Activated CD4-positive, alpha-beta memory T cell treated with anti-CD3 and anti-CD28 coated beads for 36 hours (primary cell): Measurements from ENCODE around the gene ACBD6. TPM values are rescaled to one million over a fixed set of nuclear protein-coding genes. Genes with fewer than 3 reads are reported as not detected.

ENCODE experiments used
- CTCF ChIA-PET: fragments of 350-600 bp; sonication (Branson Sonifier 250); formaldehyde crosslinking; loops from one replicate; lab custom pipeline; 2021; ENCODE audit warnings: antibody characterized with exemption, inconsistent platforms; lab: Charles Lee
- POLR2A ChIA-PET: fragments of 350-600 bp; sonication (Branson Sonifier 250); formaldehyde crosslinking; loops from one replicate; lab custom pipeline; 2021; ENCODE audit warnings: antibody characterized with exemption; lab: Charles Lee
- DNase-seq: peaks from one replicate; pipeline ENCODE4 v3.0.0-alpha.2; 2020
- H3K27ac Mint-ChIP-seq: one replicate; pipeline ENCODE4 v1.8.0; 2021; ENCODE audit warnings: mixed read lengths
- H3K27me3 Mint-ChIP-seq: one replicate; pipeline ENCODE4 v1.8.0; 2021; ENCODE audit warnings: mixed read lengths
- H3K36me3 Mint-ChIP-seq: one replicate; pipeline ENCODE4 v1.8.0; 2021; ENCODE audit warnings: mixed read lengths
- H3K4me1 Mint-ChIP-seq: one replicate; pipeline ENCODE4 v1.8.0; 2021; ENCODE audit warnings: low read depth, mixed read lengths
- H3K4me3 Mint-ChIP-seq: one replicate; pipeline ENCODE4 v1.8.0; 2021; ENCODE audit warnings: mild to moderate bottlenecking, mixed read lengths
- H3K9me3 Mint-ChIP-seq: one replicate; pipeline ENCODE4 v1.8.0; 2021; ENCODE audit warnings: mixed read lengths
- intact Hi-C: fragments of 100-400 bp; cut with micrococcal nuclease; formaldehyde crosslinking; loops from one replicate; pipeline ENCODE4 v1.15.1; 2023
- total RNA-seq, 2 experiments: library from RNA; stranded (reverse); gene quantifications; one replicate each; pipeline ENCODE4 v1.2.3, GENCODE V29; 2021

ACBD6 gene
- total RNA-seq, 2 experiments from 2014 or later = 36.7 to 40.8 TPM

DNA sequence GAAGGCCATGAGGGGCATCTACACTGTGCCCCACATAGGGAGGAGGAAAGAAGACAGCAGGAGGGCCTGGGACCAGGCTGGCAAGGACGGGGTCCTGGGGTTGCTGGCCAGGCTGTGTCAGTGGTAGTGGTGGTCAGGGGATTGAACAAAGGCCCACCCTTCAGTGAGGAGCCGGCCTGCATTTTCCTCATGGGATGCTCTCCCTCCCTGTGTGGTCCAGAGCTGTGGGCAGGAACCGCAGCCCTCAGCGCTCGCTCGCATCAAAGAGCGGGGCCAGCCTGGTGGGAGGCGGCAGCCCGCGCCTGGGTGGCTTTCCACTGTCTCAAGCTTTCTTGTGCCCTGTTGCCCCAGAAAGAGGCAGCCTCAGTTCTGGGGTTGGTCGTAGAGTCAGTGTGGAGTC, 247.5 kb downstream of the ACBD6 start:
- Mint-ChIP-seq H3K27me3 (peaks cover 54% of the 10 kb centered on the region), H3K36me3 (no peaks in the 10 kb centered on the region), H3K4me3 (no peak overlapping the region), H3K27ac (no peak overlapping the region), H3K9me3 (no peaks in the 10 kb centered on the region), H3K4me1 (no peaks in the 10 kb centered on the region)
- CTCF ChIA-PET = interaction anchor here (3.4 to 3.7 kb wide), 2 partner anchors 218 to 228 kb away, joined by 14 to 46 read pairs; no protein-coding TSS in a partner anchor
- no peak for DNase-seq
- POLR2A ChIA-PET = no interaction called here
- intact Hi-C loops = no loop called here

DNA sequence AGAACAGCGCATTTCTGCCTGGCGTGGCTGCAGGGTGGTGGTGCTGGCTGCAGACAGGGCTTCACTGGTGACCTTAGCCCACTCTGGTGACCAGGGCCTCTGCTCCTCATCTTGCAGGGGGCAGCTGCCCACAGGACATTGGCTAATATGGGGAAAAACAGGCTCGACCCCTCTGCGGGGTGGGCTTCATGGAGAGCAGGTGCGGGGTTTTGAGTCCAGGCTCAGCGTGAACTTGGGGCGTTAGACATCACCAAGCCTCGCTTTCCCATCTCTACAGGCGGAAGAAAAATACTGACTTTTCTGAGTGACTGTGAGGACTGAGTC, 247.9 kb downstream of the ACBD6 start:
- DNase-seq = no peak
- ChIA-PET POLR2A (no interaction called here), CTCF (interaction anchor here (1.9 to 3.7 kb wide), 5 partner anchors 160 to 228 kb away, joined by 8 to 46 read pairs (median 18); no protein-coding TSS in a partner anchor)
- Mint-ChIP-seq H3K27ac (no peak overlapping the region), H3K36me3 (no peaks in the 10 kb centered on the region), H3K27me3 (peaks cover 57% of the 10 kb centered on the region), H3K9me3 (no peaks in the 10 kb centered on the region), H3K4me1 (no peaks in the 10 kb centered on the region), H3K4me3 (no peak overlapping the region)
- intact Hi-C loops = no loop called here

DNA sequence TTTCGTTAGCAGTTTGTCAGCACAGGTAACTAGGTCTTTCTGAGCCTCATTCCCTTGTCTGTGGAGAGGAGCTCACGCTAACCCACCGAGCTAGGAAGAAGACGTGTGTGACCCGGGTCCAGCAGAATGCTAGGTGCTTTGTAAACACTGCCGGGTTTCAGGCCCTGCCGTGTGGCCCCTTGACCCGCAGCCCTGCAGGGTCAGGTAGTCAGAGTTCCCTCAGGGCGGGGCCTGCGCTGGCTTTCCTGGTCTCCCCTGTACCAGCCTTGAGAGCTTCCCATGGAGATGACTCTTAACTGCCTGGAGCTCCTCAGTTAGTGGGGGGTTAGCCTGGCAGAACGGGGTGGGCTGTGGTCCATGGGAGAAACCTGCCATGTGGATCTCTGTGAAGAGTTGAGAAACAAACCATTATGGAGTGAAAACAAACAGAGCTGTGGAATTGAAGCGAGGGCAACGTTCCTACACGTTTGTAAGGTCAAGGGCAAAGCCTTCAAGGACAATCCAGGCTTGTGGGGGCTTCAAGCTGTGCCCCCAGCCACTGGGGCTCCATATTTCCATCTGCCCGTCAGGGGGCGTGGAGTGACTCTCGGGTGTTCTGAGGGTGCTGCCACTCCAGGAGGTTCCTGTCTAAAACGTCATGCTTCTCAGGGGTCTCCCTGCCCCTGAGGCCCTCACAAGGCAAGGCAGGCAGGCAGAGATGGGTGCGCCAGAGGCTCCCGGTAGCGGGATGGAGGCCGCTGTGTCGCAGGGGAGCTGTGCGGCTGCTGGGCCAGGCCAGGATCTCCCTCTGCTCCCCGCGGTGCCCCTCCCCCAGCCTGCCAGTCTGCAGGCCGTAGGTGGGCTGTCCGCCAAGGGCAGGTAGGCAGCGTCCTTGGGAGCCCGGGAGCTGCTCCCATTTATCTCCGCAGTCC, 248.5 kb downstream of the ACBD6 start:
- H3K27me3 Mint-ChIP-seq = peaks cover 62% of the 10 kb centered on the region
- no peaks in the 10 kb centered on the region for H3K9me3 Mint-ChIP-seq
- H3K4me3 Mint-ChIP-seq = no peak overlapping the region
- POLR2A ChIA-PET = no interaction called here
- H3K36me3 Mint-ChIP-seq = no peaks in the 10 kb centered on the region
- no peaks in the 10 kb centered on the region for H3K4me1 Mint-ChIP-seq
- no peak overlapping the region for H3K27ac Mint-ChIP-seq
- no peak for DNase-seq
- intact Hi-C loops = no loop called here
- CTCF ChIA-PET = interaction anchor here (0.8 to 3.7 kb wide), 16 partner anchors 8 to 235 kb away, joined by 3 to 46 read pairs (median 4); no protein-coding TSS in a partner anchor

DNA sequence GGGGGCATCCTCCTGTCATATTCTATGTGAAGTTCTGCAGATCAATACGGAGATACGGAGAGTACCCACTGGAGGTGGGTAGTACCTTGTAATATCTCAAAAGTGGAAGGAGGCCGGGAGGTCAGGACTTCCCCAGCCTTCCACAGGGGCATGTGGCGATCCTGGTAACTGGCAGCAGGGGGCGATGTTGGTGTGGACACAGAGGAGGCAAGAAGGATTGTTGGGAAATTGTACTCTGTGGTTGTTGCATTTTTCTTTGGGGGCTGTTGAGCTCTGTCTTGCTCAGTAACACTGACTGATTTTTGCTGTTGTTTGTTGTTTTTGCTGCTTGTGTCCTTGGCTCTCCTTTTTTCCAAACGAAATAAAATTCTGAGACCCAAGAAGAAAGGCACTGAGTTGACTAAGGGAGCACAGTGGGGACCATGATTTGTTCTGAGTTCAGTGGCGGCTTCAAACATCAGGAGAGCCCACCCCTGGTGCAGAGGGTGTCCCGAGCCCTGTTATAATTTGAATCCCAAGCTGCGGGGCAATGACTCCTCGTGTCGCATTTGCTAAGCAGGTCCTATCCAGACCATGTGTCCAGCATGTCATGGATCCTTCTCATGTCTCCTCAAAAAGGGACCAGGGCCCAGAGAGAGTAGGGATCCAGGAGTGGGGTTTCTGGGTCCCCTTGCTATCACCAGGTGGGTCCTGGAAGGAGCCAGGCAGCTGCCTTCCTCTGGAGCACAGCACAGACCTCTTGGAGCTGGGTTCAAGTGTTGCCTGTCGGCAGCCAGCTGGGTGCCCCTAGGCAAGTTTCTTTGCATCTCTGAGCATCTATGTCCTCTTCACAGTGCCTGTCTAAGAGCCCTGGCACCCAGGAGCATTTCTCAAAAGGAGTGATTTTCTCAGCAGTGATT, 249.5 kb downstream of the ACBD6 start:
- POLR2A ChIA-PET = no interaction called here
- no peaks in the 10 kb centered on the region for H3K36me3 Mint-ChIP-seq

DNA sequence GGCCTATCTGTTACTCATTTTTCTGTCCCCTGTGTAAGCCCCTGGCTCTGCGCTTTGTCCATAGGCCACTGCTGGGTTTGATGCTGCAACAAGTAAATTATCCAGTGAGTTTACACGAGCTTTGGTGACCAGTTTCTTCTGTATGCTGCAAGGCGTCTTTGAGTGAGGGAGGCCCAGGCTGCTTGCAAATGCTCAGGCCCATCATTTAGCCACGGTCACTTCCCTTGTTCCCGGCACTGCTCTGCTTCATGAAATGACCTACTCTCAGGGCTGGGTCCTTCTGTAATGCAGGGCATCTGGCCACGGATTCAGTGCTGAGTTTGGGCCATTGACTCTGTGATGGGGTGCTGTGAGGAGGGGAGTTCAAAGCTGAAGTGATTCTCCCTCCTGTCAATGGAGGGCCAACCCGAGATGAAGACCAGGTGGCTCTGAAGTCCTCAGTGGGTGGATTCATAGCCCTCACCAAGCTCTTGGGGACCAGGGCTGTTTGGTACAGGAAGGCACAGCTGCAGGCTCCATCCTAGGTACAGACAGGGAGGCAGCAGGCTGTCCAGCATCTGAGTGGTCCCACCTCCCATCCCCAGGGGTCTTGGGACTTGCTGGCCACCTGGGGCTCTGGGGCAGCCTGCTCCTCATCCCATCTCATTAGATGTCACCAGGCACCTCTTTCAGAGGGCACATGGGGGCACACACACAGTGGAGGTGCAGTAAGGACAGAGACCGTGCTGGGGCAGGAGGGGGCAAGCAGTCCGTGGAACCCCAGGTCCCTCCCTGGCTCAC, 250.7 kb downstream of the ACBD6 start:
- Mint-ChIP-seq H3K4me1 (no peaks in the 10 kb centered on the region), H3K9me3 (no peaks in the 10 kb centered on the region), H3K4me3 (no peak overlapping the region), H3K27me3 (peaks cover 54% of the 10 kb centered on the region), H3K36me3 (no peaks in the 10 kb centered on the region), H3K27ac (no peak overlapping the region)
- POLR2A ChIA-PET = no interaction called here
- intact Hi-C loops = loop anchor here (1.0 kb wide), 3 partner anchors 165 to 231 kb away; no protein-coding TSS in a partner anchor
- CTCF ChIA-PET = interaction anchor here (0.6 to 3.7 kb wide), 9 partner anchors 76 to 588 kb away, joined by 3 to 46 read pairs (median 4); no protein-coding TSS in a partner anchor
- DNase-seq = no peak

More for the DNA sequence above, 249.5 kb downstream of the ACBD6 start:
- intact Hi-C loops = loop anchor here (1.0 kb wide), 3 partner anchors 163 to 229 kb away; no protein-coding TSS in a partner anchor
- Mint-ChIP-seq H3K4me1 (no peaks in the 10 kb centered on the region), H3K27me3 (peaks cover 58% of the 10 kb centered on the region), H3K9me3 (no peaks in the 10 kb centered on the region), H3K4me3 (no peak overlapping the region), H3K27ac (no peak overlapping the region)
- CTCF ChIA-PET = interaction anchor here (0.7 to 3.7 kb wide), 20 partner anchors 9 to 236 kb away, joined by 3 to 46 read pairs (median 4); no protein-coding TSS in a partner anchor
- DNase-seq = peak; percentile 85

DNA sequence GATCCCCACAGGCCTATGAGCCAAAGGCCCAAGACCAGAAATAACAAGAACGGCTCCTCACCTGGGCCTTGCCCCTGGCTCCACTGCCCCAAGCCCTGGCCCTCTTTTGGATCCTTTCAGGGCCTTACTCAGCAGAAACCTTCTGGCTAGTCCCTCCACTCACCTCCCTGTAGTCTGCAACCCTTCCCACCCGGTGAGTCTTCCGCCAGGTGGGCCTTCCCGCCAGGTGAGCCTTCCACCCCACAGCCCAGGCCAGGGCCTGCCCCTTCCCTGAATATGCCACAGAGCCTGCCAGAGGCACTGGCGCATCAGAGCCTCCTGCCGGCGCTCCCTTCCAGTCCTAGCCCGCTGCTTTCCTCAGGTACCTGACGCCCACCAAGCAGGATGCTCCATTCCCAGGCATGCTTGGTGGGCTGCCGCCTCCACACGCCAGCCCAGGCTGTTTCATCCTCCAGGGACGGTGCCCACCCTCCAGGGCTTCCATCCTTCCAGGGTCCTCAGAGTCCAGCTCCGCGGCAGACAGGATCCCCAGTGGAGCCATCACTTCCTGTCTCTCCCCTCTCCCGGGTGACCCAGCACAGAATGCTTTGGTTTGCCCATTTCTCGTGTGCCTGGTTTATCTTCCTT, 251.4 kb downstream of the ACBD6 start:
- POLR2A ChIA-PET = no interaction called here
- Mint-ChIP-seq H3K4me3 (no peak overlapping the region), H3K27me3 (peaks cover 49% of the 10 kb centered on the region), H3K27ac (no peak overlapping the region), H3K9me3 (no peaks in the 10 kb centered on the region), H3K36me3 (no peaks in the 10 kb centered on the region), H3K4me1 (no peaks in the 10 kb centered on the region)
- intact Hi-C loops = no loop called here
- DNase-seq = no peak
- CTCF ChIA-PET = interaction anchor here (3.4 to 3.7 kb wide), 2 partner anchors 227 to 231 kb away, joined by 28 to 46 read pairs; no protein-coding TSS in a partner anchor

DNA sequence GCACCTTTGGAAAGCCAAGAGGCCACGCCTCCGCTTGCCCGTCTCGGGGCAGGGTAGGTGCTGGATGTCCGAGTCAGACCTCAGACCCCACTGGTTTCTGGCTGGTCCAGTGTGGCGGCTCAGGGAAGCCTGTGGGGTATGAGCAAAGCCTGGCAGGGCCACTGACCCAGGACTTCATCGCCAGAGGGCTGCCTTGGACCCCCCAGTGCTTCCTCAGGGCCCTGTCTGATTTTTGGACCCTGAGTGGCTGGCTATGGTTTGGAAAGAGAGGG, 251.9 kb downstream of the ACBD6 start:
- CTCF ChIA-PET = no interaction called here
- Mint-ChIP-seq H3K27me3 (peaks cover 47% of the 10 kb centered on the region), H3K4me1 (no peaks in the 10 kb centered on the region), H3K27ac (no peak overlapping the region), H3K4me3 (no peak overlapping the region), H3K9me3 (no peaks in the 10 kb centered on the region), H3K36me3 (no peaks in the 10 kb centered on the region)
- intact Hi-C loops = no loop called here
- no peak for DNase-seq
- POLR2A ChIA-PET = no interaction called here

DNA sequence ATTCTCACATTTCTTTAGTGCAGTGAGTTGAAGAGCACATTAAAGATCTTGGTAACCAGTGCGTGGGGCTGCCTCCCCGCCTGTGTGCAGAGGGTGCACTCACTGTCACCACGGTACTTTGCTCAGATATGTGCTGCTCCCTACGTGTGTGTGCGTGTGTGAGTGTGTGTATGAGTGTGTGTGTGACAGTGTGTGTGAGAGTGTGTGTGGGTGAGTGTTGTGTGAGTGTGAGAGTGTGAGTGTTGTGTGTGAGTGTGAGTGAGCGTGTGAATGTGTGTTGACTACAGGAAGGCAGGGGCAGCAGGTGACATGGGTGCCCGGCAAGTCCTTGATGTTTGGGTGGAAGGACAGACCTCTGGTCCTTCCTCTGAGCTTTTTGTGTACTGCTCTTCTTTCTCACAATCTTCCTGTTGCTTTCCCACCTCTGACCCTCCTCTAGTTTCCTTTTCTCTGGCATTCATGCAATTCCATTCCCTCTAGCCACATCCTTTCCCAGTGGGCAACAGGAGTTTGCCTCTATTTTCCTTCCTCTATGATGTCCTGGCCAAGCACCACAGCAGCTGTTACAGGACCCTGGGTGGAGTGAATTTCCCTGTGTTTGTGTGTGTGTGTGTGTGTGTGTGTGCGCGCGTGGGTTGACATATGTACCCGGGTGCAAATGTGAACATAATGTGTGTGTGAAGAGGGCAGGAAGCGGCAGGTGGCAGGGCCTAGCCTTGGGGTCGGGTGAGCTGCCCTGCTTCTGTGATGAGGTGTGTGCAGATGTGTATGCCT, 252.5 kb downstream of the ACBD6 start:
- H3K36me3 Mint-ChIP-seq = no peaks in the 10 kb centered on the region
- peaks cover 45% of the 10 kb centered on the region for H3K27me3 Mint-ChIP-seq
- CTCF ChIA-PET = no interaction called here
- no peak overlapping the region for H3K4me3 Mint-ChIP-seq
- no peaks in the 10 kb centered on the region for H3K4me1 Mint-ChIP-seq
- H3K27ac Mint-ChIP-seq = no peak overlapping the region
- intact Hi-C loops = no loop called here
- POLR2A ChIA-PET = interaction anchor here (0.6 kb wide), 1 partner anchor 29 kb away, joined by 3 read pairs; no protein-coding TSS in a partner anchor
- DNase-seq = no peak
- no peaks in the 10 kb centered on the region for H3K9me3 Mint-ChIP-seq

DNA sequence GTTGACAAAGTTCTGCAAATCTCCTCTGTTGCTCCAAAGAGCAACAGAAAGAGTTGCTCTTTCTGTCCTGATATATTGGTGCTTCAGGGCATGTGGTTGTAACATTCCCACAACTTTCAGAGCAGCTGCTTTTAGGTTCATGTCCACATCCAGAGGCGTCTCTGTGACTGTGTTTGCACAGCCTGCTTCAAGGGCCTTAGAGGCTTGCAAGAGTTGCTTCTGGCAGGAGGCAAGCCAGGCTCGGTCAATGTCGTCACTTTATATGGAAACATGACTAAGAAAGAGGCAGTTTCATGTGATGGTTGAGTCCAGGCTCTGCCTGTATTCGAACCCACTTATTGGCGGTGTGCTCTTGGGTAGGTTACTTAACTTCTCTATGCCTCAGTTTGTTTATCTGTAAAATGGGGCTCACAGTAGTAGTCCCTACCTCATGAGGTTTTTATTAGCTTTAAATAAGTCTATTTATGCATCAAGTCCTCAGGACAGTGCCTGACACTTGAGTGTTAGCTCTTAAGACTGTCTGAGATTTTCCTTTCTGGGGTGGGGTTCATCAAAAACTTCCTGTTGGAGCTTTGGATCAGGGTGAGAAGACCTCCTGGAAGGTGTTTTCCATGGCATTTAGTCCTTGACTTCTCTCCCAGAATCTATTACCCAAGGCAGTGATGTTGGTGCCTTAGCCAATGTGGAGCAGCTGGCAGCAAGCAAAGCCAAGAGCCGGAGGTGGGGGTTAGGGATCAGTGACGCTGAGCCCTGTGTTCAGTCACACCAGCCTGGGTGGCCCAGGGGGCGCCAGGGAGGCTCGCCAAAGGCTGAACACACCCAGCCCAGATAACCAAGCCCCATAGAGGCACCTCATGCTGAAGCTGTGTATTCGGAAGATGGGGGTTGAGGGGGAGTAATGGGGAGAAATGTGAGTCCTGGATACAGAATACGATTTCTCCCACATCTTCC, 253.4 kb downstream of the ACBD6 start:
- H3K4me1 Mint-ChIP-seq = no peaks in the 10 kb centered on the region
- ChIA-PET POLR2A (no interaction called here), CTCF (no interaction called here)
- no peak overlapping the region for H3K4me3 Mint-ChIP-seq
- no peak for DNase-seq
- peaks cover 43% of the 10 kb centered on the region for H3K27me3 Mint-ChIP-seq
- H3K9me3 Mint-ChIP-seq = no peaks in the 10 kb centered on the region
- no peak overlapping the region for H3K27ac Mint-ChIP-seq
- intact Hi-C loops = no loop called here
- no peaks in the 10 kb centered on the region for H3K36me3 Mint-ChIP-seq

DNA sequence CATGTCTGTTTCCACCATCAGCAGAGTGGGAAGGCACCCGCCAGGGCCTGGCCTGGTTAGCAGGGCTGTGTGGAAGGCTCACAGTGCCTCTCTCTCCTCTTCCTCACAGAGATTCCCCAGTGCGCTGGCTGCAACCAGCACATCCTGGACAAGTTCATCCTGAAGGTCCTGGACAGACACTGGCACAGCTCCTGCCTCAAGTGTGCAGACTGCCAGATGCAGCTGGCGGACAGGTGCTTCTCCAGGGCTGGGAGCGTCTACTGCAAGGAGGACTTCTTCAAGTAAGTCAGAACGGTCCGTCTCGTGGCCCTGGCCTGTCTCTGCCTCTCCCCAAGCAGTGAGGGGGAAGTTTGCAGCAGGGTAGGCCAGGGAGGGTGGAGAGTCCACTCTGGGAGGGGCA, 254.2 kb downstream of the ACBD6 start:
- no peaks in the 10 kb centered on the region for H3K36me3 Mint-ChIP-seq
- H3K9me3 Mint-ChIP-seq = no peaks in the 10 kb centered on the region
- H3K4me1 Mint-ChIP-seq = no peaks in the 10 kb centered on the region
- H3K4me3 Mint-ChIP-seq = no peak overlapping the region
- ChIA-PET POLR2A (no interaction called here), CTCF (interaction anchor here (1.0 kb wide), 1 partner anchor 234 kb away, joined by 4 read pairs; no protein-coding TSS in a partner anchor)
- no peak overlapping the region for H3K27ac Mint-ChIP-seq
- no peak for DNase-seq
- intact Hi-C loops = no loop called here
- peaks cover 43% of the 10 kb centered on the region for H3K27me3 Mint-ChIP-seq
